ENCODE measurements around the gene PTPRR. TPM values are rescaled to one million over a fixed set of nuclear protein-coding genes. Genes with fewer than 3 reads are reported as not detected.

The PTPRR gene
- total and polyA plus RNA-seq, 2 donors (not counting 1 experiment from before 2014, with no cell fraction given): 0.44 to 0.50 TPM

GRCh38 chr12:70950451-70950850 lies 29.9 kb upstream of the PTPRR start:
- Histone ChIP-seq H3K4me3 (replicated peaks in 1 of 4; ENCODE audit: control extremely low read depth in 1 of 4, insufficient read depth in 1 of 4, low read depth in 3 of 4, low read length in 4 of 4) (no peak overlapping the region), H3K4me1 (ENCODE audit: control insufficient read depth, extremely low read depth, insufficient read depth, low read length) (no peaks in the 10 kb centered on the region), H3K9ac (ENCODE audit: insufficient read depth, low read length) (no peak overlapping the region), H4K20me1 (ENCODE audit: control insufficient read depth, extremely low read depth, insufficient read depth, low read length) (no peaks in the 10 kb centered on the region), H2AFZ (ENCODE audit: low read length) (no peak overlapping the region), H3K27ac (ENCODE audit: insufficient read depth, low read length) (no peak overlapping the region), H3K4me2 (ENCODE audit: extremely low read depth, insufficient read depth, low read length) (no peak overlapping the region), H3K9me3 (ENCODE audit: control insufficient read depth, insufficient read depth, low read depth, low read length) (no peaks in the 10 kb centered on the region), H3K36me3 (ENCODE audit: control insufficient read depth, insufficient read depth, low read length) (no peaks in the 10 kb centered on the region), H3K27me3 (ENCODE audit: control insufficient read depth, insufficient read depth, low read length) (no peaks in the 10 kb centered on the region), H3K79me2 (ENCODE audit: control insufficient read depth, insufficient read depth, low read length) (no peaks in the 10 kb centered on the region)
- DNase-seq (ENCODE audit: low read depth in 2 of 2): no peak
- TF ChIP-seq EZH2 (IDR thresholded peaks at IDR 0.05; ENCODE audit: low read length, missing control alignments) (no peak), CTCF (conservative IDR thresholded peaks at IDR 0.05 in 1 of 2, IDR thresholded peaks at IDR 0.05 in 1 of 2; ENCODE audit: low read depth in 1 of 2, low read length in 2 of 2) (no peak)

- no peaks in the 10 kb centered on the region for H4K20me1 ChIP-seq (ENCODE audit: control insufficient read depth, extremely low read depth, insufficient read depth, low read length)
- H3K9ac ChIP-seq (ENCODE audit: insufficient read depth, low read length): no peak overlapping the region
- no peak overlapping the region for H3K4me3 ChIP-seq (replicated peaks in 1 of 4; ENCODE audit: control extremely low read depth in 1 of 4, insufficient read depth in 1 of 4, low read depth in 3 of 4, low read length in 4 of 4)
- no peaks in the 10 kb centered on the region for H3K9me3 ChIP-seq (ENCODE audit: control insufficient read depth, insufficient read depth, low read depth, low read length)
- no peak overlapping the region for H3K27ac ChIP-seq (ENCODE audit: insufficient read depth, low read length)
- H2AFZ ChIP-seq (ENCODE audit: low read length): no peak overlapping the region
- no peaks in the 10 kb centered on the region for H3K36me3 ChIP-seq (ENCODE audit: control insufficient read depth, insufficient read depth, low read length)
- no peaks in the 10 kb centered on the region for H3K4me1 ChIP-seq (ENCODE audit: control insufficient read depth, extremely low read depth, insufficient read depth, low read length)
- H3K27me3 ChIP-seq (ENCODE audit: control insufficient read depth, insufficient read depth, low read length): no peaks in the 10 kb centered on the region
- TF ChIP-seq CTCF (conservative IDR thresholded peaks at IDR 0.05 in 1 of 2, IDR thresholded peaks at IDR 0.05 in 1 of 2; ENCODE audit: low read depth in 1 of 2, low read length in 2 of 2) (no peak), EZH2 (IDR thresholded peaks at IDR 0.05; ENCODE audit: low read length, missing control alignments) (no peak)
- H3K79me2 ChIP-seq (ENCODE audit: control insufficient read depth, insufficient read depth, low read length): no peaks in the 10 kb centered on the region
- DNase-seq (ENCODE audit: low read depth in 2 of 2): peak in 1 of 2 donors; percentile 8
- no peak overlapping the region for H3K4me2 ChIP-seq (ENCODE audit: extremely low read depth, insufficient read depth, low read length)
Measured at GRCh38 chr12:70948976-70949336, 28.4 kb upstream of the PTPRR start.

- Histone ChIP-seq H3K79me2 (ENCODE audit: control insufficient read depth, insufficient read depth, low read length) (no peaks in the 10 kb centered on the region), H3K4me1 (ENCODE audit: control insufficient read depth, extremely low read depth, insufficient read depth, low read length) (no peaks in the 10 kb centered on the region), H2AFZ (ENCODE audit: low read length) (no peak overlapping the region), H4K20me1 (ENCODE audit: control insufficient read depth, extremely low read depth, insufficient read depth, low read length) (no peaks in the 10 kb centered on the region), H3K4me2 (ENCODE audit: extremely low read depth, insufficient read depth, low read length) (no peak overlapping the region), H3K36me3 (ENCODE audit: control insufficient read depth, insufficient read depth, low read length) (no peaks in the 10 kb centered on the region), H3K27me3 (ENCODE audit: control insufficient read depth, insufficient read depth, low read length) (no peaks in the 10 kb centered on the region), H3K9ac (ENCODE audit: insufficient read depth, low read length) (no peak overlapping the region), H3K4me3 (replicated peaks in 1 of 4; ENCODE audit: control extremely low read depth in 1 of 4, insufficient read depth in 1 of 4, low read depth in 3 of 4, low read length in 4 of 4) (no peak overlapping the region), H3K27ac (ENCODE audit: insufficient read depth, low read length) (no peak overlapping the region), H3K9me3 (ENCODE audit: control insufficient read depth, insufficient read depth, low read depth, low read length) (no peaks in the 10 kb centered on the region)
- TF ChIP-seq CTCF (conservative IDR thresholded peaks at IDR 0.05 in 1 of 2, IDR thresholded peaks at IDR 0.05 in 1 of 2; ENCODE audit: low read depth in 1 of 2, low read length in 2 of 2) (no peak), EZH2 (IDR thresholded peaks at IDR 0.05; ENCODE audit: low read length, missing control alignments) (no peak)
- peak in 1 of 2 donors; percentile 16 for DNase-seq (ENCODE audit: low read depth in 2 of 2)
Measured at GRCh38 chr12:70948236-70948975, 27.9 kb upstream of the PTPRR start.

All from fibroblast of lung (primary cell).